HG03060 (cell line): ENCODE measurements around the gene RCSD1.

ENCODE experiments used
- ATAC-seq: cut with Tn5 transposase; IDR thresholded peaks from one replicate; pipeline ENCODE4 v1.9.1; 2021; ENCODE audit warnings: low read depth, moderate number of reproducible peaks; ENCODE audit not compliant: unreplicated experiment

Gene RCSD1

DNA sequence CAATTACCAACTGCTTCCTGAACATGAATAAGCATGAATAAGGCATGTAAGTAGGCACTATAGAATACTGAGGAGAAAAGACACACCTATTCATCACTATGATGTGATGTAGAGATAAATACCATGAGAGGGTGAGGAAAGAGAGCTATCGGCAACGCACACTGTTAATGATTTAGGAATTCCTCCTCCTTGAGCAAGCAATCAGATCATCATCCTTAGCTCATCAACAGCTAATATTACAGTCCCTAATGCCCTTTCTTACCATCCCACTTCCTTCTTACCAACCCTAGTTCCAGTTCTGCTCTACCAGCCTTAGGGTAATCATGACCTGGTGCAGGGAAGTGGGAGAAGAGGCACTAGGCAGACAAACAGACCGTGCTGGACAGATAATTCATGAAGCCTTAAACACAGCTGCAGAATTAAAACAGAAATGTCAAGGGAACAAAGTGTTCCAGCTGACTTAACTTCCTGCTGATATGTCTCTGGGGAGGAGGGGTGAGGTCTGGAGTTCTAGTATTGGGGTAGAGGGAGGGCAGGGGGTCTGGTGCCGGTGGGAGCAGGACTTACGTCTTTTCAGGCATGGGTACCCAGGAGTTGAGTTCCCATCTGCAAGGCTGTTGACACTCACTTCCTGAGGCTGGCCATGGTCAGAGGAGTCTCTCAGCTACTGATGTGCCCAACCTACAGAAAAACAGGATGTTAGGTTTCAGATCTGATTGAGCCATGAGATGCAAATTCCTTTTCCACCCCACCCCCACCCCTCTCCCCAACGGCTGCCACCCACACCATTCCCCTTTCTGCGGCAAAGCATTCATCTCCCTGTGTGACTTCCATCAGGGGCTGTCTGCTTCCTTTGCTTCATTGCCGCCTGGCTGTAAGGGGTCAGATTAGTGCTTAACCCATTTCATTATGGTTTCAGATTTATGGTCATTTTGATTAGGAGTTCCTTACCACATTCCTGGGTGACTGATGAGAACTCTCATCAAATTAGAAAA lies 12.6 kb upstream of the RCSD1 start:
- ATAC-seq, result no peak

- ATAC-seq, result no peak
These were observed 11.7 kb upstream of the RCSD1 start for GRCh38 chr1:167618366-167618765.

DNA sequence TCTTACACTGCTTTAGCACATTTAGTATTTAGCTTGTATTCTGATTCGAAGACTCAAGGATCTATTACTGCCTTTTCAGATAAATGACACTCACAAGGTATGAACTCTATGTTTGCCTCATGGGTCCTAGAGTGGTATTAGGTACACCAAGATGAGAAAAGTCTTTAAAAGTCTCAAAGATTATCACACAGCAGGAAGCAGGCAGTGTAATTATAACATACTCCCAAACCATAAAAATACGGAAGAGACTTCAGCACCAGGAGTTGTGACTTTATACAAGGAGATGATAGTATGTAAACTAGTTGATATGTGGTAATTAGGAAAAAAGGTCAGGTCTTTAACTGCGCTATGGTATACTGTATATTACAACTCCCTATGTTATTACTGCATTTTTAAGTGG lies 11.2 kb upstream of the RCSD1 start:
- ATAC-seq, result no peak

GRCh38 chr1:167620002-167620401 lies 10.0 kb upstream of the RCSD1 start:
- ATAC-seq, result no peak

DNA sequence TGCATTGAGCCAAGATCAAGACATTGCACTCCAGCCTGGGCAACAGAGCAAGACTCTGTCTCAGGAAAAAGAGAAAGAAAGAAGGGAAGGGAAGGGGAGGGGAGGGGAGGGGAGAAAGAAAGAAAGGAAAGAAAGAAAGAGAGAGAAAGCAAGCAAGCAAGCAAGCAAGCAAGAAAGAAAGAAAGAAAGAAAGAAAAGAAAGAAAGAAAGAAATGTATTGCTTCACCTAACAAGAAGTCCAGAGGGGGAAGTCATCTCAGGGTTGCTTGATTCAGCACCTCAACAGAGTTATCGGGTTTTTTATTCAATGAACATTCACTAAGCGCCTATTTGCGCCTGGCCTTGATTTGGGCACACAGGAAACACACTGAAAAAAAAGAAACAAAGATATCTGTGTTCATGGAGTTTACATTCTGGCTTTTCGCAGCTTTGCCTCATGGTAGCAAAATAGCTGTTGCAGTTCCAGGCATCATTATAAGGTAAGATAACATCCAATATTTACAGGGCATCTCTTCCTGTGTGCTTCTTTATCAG lies 8.2 kb upstream of the RCSD1 start:
- ATAC-seq, result no peak

GRCh38 chr1:167623951-167624350 lies 6.1 kb upstream of the RCSD1 start:
- ATAC-seq, result no peak

GRCh38 chr1:167625040-167625823 lies 4.8 kb upstream of the RCSD1 start:
- no peak for ATAC-seq

DNA sequence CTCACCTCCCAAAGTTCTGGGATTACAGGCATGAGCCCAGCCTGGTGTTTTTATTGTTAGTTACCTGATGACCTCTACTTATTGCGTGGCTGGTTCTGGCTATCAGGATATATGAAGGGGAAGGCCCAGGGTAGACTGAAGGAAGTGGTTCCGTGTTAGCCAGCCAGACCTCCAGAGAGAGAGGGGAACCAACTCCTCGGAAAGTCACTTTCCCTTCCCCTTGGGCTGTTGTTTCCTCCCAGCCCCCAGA lies 2.5 kb upstream of the RCSD1 start:
- no peak for ATAC-seq

GRCh38 chr1:167627865-167628641 lies 2.0 kb upstream of the RCSD1 start:
- peak; percentile 51 for ATAC-seq

DNA sequence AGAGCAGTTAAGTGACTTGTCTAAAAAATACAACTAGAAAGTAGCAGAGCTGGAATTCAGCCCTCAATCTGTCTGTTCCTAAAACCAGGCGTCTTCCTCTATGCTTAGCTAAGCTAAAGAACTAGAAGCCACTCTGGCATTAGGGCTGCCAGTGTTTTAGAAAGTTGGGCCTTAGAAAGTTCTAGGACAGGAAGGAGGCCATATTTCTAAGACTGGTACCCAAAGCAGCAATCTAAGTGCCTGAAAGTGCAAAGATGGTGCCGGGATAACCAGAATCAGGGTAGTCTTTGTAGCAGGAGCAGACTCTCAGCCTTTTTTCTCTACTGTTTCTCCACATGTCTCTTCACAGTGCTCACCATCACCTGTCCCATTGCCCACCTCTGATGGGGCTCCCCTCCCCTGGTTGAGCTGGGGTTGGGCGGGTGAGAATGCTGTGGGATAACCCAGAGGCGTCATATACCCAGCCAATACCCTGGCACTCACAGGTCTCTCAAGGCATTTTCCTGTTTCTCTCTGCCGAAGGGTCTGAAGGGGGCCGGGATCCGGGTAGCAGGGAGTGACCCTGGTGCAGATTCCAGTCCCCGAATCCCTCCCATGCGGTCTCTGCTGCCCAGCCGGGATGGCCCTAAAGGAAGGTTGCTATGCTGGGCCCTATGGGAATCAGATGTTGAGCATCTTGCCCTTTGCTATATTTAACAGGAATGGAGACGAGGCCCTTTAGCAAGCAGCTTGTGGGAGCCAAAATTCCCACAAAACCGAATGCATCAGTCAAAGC lies 1.1 kb upstream of the RCSD1 start:
- ATAC-seq, result no peak

DNA sequence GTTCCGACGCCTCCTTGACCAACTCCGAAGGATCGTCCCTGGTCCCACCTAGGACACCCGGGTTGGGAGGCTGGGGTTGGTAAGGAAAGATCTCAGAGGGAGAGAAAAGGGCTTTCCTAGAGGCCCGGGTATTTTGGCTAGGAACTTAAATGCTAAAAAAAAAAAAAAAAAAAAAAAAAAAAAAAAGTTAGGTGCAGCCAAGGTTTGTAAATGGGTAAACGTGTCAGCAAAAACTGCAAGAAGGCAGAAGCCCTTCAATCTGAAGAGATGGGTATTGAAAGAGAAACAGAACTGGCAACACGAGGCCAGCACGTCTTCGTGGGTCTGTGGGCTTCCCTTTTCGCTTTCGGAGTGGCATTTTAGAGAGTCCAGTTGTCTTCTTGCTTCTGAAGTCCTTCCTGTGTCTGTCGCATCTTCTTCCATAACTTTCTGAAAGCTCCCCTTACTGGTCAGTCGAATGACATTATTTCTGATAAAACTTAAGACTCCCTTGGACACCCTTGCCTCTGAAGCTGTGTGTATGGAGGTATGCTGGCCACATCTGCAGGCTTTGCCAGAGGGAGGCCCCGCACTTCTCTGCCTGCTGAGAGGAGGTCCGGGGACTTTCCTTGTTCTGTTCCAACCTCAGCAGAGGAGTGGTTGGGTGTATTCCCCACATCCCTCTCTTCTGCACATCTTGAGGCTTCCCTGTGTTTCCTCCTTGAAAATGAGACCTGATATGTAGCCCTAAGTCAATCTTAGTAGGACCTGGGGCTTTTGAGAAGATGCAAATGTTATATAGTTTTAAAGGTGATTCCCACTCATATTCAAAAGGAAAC lies 745 bp downstream of the RCSD1 start:
- ATAC-seq, result no peak

DNA sequence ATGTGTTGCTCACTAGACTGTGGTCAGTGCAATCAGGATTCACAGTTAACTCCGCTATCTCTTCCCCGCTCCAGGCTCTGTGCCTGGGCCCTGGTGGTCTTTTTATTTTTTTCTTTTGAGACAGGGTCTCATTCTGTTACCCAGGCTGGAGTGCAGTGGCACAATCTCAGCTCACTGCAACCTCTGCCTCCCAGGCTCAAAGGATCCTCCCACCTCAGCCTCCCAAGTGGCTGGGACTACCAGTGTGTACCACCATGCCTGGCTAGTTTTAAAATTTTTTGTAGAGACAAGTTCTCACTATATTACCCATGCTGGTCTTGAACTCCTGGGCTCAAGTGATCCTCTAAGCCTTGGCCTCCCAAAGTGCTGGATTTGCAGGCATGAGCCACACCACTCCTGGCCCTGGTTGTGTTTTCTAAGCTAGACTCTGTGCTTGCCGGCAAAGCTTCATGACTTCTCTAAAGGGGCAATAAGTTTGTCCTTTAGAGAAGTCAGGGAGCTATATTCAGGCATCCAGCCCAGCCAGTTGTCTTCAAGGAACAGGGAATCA lies 1.4 kb downstream of the RCSD1 start:
- ATAC-seq, result no peak

DNA sequence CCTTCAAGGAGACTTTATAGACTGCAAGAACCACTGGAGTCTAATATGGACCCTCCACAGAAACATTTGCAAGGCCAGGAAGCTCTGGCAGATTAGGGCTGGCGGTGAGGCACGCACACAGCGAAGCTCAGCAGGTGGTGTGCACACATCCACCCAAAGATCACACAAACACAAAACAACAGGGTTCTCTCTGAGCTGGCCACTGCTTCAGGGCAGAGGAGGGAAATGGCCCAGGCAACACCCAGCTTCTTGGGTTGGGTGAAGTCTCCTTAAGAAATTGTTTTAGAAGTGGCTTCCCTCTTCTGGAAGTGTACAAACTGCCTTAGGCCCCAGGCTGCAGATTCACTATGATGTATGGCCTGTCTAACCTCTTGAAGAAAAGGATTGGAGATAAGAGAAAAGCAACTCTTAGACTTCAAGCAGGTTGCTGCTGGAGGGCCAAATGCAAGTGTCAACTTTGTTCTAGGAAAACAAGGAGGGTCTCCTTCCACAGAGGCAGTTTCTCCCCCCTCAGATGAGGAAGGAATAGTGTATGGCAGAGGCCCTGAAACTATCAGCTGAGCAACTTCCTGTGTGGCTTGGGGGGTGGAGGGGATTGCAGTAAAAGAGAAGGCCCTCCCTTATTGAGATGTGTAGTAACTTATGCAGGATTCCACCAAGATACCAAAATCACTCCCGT lies 2.0 kb downstream of the RCSD1 start:
- ATAC-seq, result no peak

GRCh38 chr1:167633258-167633944 lies 3.4 kb downstream of the RCSD1 start:
- no peak for ATAC-seq

DNA sequence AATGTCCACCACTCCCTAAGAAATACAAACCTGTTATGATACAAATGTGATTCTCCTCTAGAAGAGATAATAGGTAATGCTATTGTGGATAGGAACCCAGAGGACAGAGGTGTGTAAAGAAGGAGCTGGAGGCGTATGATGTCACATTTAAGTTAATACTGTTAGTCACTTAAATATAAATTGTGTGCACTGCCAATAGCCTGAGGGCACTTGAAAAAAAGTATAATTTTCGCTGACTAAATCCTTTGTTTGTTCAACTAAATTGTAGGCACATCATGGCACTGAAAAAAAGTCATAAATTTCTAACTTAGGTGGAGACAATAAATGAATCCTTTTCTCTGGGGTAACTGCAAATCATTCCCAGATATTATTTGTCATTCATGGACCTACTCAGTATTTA lies 4.4 kb downstream of the RCSD1 start:
- ATAC-seq, result no peak

GRCh38 chr1:167635156-167635648 lies 5.2 kb downstream of the RCSD1 start:
- ATAC-seq, result no peak

GRCh38 chr1:167635941-167636340 lies 5.9 kb downstream of the RCSD1 start:
- no peak for ATAC-seq

DNA sequence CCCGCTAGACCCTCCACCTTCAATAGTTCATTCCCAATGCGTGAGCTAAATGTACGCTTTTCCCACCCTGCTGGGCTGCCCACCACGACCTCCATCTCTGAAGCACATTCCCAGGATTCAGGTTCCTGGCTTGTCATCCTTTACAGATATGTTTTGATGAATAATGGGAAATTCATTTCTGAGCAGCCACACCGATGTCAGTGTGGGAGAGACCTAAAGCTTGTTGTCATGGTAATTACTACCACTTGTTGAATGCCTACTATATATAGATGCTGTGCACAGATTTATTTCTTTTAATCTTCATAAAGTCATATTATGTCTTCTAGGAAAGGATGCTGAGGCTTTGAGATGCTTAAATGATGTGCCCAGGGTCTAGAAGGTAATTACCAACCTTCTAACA lies 8.0 kb downstream of the RCSD1 start:
- no peak for ATAC-seq
